ENCODE data around the gene ZNF319. TPM values are rescaled to one million over a fixed set of nuclear protein-coding genes. Genes with fewer than 3 reads are reported as not detected.

Gene ZNF319
- total and polyA plus RNA-seq, 2 of the 13 experiments (the other 11 are each of a cell fraction or from before 2014, with no cell fraction given): 2.4 to 3.6 TPM

GRCh38 chr16:58000706-58001676, 519 bp upstream of the ZNF319 start, which contains the start of gene USB1 (continued):
- TF ChIP-seq SNAPC4 (CRISPR knock-in tag; IDR thresholded peaks at IDR 0.05) (peak; percentile 79), ZFP36L2 (CRISPR knock-in tag; IDR thresholded peaks at IDR 0.05) (no peak), CENPX (CRISPR knock-in tag; IDR thresholded peaks at IDR 0.05) (no peak), ZNF724P (CRISPR knock-in tag; IDR thresholded peaks at IDR 0.05; ENCODE audit: borderline replicate concordance) (peak; percentile 37; the same call in 1 of the 2 replicates), ATF2 (CRISPR knock-in tag; IDR thresholded peaks at IDR 0.05) (peak; percentile 13; the same call in 1 of the 2 replicates), ZNF546 (CRISPR knock-in tag; conservative IDR thresholded peaks at IDR 0.05) (0 out of 2 replicates have a peak, but pooled peaks have one; percentile 43), JUN (CRISPR knock-in tag; IDR thresholded peaks at IDR 0.05) (no peak), UBTF (CRISPR knock-in tag; IDR thresholded peaks at IDR 0.05) (peak; percentile 79), ZBTB25 (CRISPR knock-in tag; IDR thresholded peaks at IDR 0.05) (peak; percentile 63), CSRNP2 (CRISPR knock-in tag; conservative IDR thresholded peaks at IDR 0.05; ENCODE audit: low read depth) (no peak), DNMT3B (CRISPR knock-in tag; conservative IDR thresholded peaks at IDR 0.05) (no peak)
